Astrocyte (in vitro differentiated cells and primary cell): ENCODE measurements around the gene TM7SF2. TPM values are rescaled to one million over a fixed set of nuclear protein-coding genes. Genes with fewer than 3 reads are reported as not detected.

ENCODE experiments used
- DNase-seq: peaks from one replicate; pipeline ENCODE4 v3.0.0-alpha.2; 2010; ENCODE audit warnings: low read depth
- FAIRE-seq: peaks from 2 replicates; lab custom pipeline; 2011; peaks lifted over from hg19 to GRCh38; lab: Jason Lieb, UNC
- H2AFZ ChIP-seq: 2 replicates; pipeline ENCODE4 v1.6.0; 2012; ENCODE audit warnings: low read depth, low read length, inconsistent platforms
- H3K27ac ChIP-seq: 2 replicates; pipeline ENCODE4 v1.5.1; 2011; ENCODE audit warnings: low read depth, low read length, inconsistent platforms
- H3K27me3 ChIP-seq: 2 replicates; pipeline ENCODE4 v1.6.0; 2011; ENCODE audit warnings: low read length, inconsistent platforms; ENCODE audit not compliant: insufficient read depth
- H3K36me3 ChIP-seq: 2 replicates; pipeline ENCODE4 v1.5.1; 2011; ENCODE audit warnings: low read length, inconsistent platforms; ENCODE audit not compliant: insufficient read depth
- H3K4me1 ChIP-seq: 2 replicates; pipeline ENCODE4 v1.5.1; 2011; ENCODE audit warnings: low read length, inconsistent platforms; ENCODE audit not compliant: insufficient read depth
- H3K4me2 ChIP-seq: 2 replicates; pipeline ENCODE4 v1.6.0; 2012; ENCODE audit warnings: low read length, inconsistent platforms
- H3K4me3 ChIP-seq: 2 replicates; pipeline ENCODE4 v1.5.1; 2011; ENCODE audit warnings: low read depth, mild to moderate bottlenecking, low read length, inconsistent platforms; ENCODE audit not compliant: insufficient read depth
- H3K79me2 ChIP-seq: 2 replicates; pipeline ENCODE4 v1.6.0; 2012; ENCODE audit warnings: mild to moderate bottlenecking, low read length, inconsistent platforms; ENCODE audit not compliant: insufficient read depth
- H3K9ac ChIP-seq: 2 replicates; pipeline ENCODE4 v1.6.0; 2012; ENCODE audit warnings: mild to moderate bottlenecking, low read length, inconsistent platforms
- H3K9me3 ChIP-seq: 2 replicates; pipeline ENCODE4 v1.5.1; 2012; ENCODE audit warnings: low read depth, mild to moderate bottlenecking, low read length, inconsistent platforms; ENCODE audit not compliant: insufficient read depth
- H4K20me1 ChIP-seq: 2 replicates; pipeline ENCODE4 v1.6.0; 2012; ENCODE audit warnings: low read length, inconsistent platforms; ENCODE audit not compliant: insufficient read depth
- H3K27ac Mint-ChIP-seq: one replicate; pipeline ENCODE4 v1.8.0; 2021; ENCODE audit warnings: mild to moderate bottlenecking, mixed read lengths; ENCODE audit not compliant: unreplicated experiment
- H3K27me3 Mint-ChIP-seq: one replicate; pipeline ENCODE4 v1.8.0; 2021; ENCODE audit warnings: low read depth, mixed read lengths; ENCODE audit not compliant: unreplicated experiment
- H3K36me3 Mint-ChIP-seq: one replicate; pipeline ENCODE4 v1.8.0; 2021; ENCODE audit warnings: low read depth, mixed read lengths; ENCODE audit not compliant: unreplicated experiment
- H3K4me1 Mint-ChIP-seq: one replicate; pipeline ENCODE4 v1.8.0; 2021; ENCODE audit warnings: low read depth, mixed read lengths; ENCODE audit not compliant: unreplicated experiment
- H3K4me3 Mint-ChIP-seq: one replicate; pipeline ENCODE4 v1.8.0; 2021; ENCODE audit warnings: mild to moderate bottlenecking, moderate library complexity, mixed read lengths; ENCODE audit not compliant: unreplicated experiment
- H3K9me3 Mint-ChIP-seq: one replicate; pipeline ENCODE4 v1.8.0; 2021; ENCODE audit warnings: mild to moderate bottlenecking, mixed read lengths; ENCODE audit not compliant: unreplicated experiment
- CTCF ChIP-seq: IDR thresholded peaks from 2 replicates; pipeline ENCODE4 v1.5.1; 2011; ENCODE audit warnings: low read depth, mild to moderate bottlenecking, inconsistent platforms, low read length, moderate library complexity; ENCODE audit not compliant: insufficient read depth
- EZH2 ChIP-seq: IDR thresholded peaks from 2 replicates; pipeline ENCODE4 v1.6.1; 2012; ENCODE audit warnings: mild to moderate bottlenecking, low read length, inconsistent platforms; ENCODE audit not compliant: insufficient read depth
- total RNA-seq: library from RNA; stranded (reverse); gene quantifications from 2 replicates; pipeline ENCODE4 v1.2.1, GENCODE V29; 2021

The TM7SF2 gene
- total RNA-seq, 1 donor from 2014 or later: 23.9 TPM

DNA sequence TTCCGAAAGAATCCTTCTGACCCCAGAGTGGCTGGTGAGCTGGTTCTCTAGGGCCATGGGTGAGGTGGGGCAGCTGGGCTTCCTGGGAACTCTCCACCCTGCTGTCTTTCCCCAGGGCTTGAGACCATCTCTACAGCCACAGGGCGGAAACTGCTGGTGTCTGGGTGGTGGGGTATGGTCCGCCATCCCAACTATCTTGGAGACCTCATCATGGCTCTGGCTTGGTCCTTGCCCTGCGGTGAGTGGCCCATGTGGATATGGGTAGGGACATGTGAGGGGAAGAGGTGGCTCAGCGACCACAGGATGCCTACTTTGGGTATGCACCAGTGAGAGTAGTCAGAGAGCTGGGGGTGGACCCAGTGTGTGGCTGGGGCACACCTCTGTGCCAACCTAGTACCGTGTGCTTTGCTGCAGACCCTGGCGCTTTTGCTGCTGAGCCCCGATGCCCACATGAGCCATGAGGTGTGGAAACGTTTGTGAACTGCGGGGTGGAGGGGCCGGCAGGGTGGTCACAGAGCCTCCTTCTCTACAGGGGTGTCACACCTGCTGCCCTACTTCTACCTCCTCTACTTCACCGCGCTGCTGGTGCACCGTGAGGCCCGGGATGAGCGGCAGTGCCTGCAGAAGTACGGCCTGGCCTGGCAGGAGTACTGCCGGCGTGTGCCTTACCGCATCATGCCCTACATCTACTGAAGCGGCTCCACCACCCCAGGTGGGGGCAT lies 3.9 kb downstream of the TM7SF2 start:
- Histone ChIP-seq H3K27ac (no peak overlapping the region), H3K4me1 (peaks cover 34% of the 10 kb centered on the region), H3K79me2 (peaks cover 33% of the 10 kb centered on the region), H3K4me2 (peak overlapping the region; percentile 91), H3K9me3 (no peaks in the 10 kb centered on the region), H3K9ac (no peak overlapping the region), H2AFZ (no peak overlapping the region), H4K20me1 (peaks cover 25% of the 10 kb centered on the region), H3K4me3 (no peak overlapping the region), H3K27me3 (no peaks in the 10 kb centered on the region), H3K36me3 (peaks cover 9% of the 10 kb centered on the region)
- peaks cover 9% of the 10 kb centered on the region for H3K36me3 Mint-ChIP-seq
- H3K4me1 Mint-ChIP-seq: peaks cover 6% of the 10 kb centered on the region
- H3K4me3 Mint-ChIP-seq: peak overlapping the region; percentile 86
- H3K27me3 Mint-ChIP-seq: no peaks in the 10 kb centered on the region
- H3K27ac Mint-ChIP-seq: no peak overlapping the region
- DNase-seq (no peak), FAIRE-seq (no peak)
- no peak for TF ChIP-seq CTCF
- no peaks in the 10 kb centered on the region for H3K9me3 Mint-ChIP-seq

- Mint-ChIP-seq H3K9me3 (no peaks in the 10 kb centered on the region), H3K4me1 (peaks cover 12% of the 10 kb centered on the region), H3K27me3 (no peaks in the 10 kb centered on the region), H3K4me3 (peak overlapping the region; percentile 86), H3K27ac (peak overlapping the region; percentile 87), H3K36me3 (peaks cover 15% of the 10 kb centered on the region)
- DNase-seq: peak; percentile 73
- no peak for TF ChIP-seq EZH2
- TF ChIP-seq CTCF: no peak
- Histone ChIP-seq H3K27me3 (no peaks in the 10 kb centered on the region), H3K4me3 (peak overlapping the region; percentile 75), H3K36me3 (peaks cover 15% of the 10 kb centered on the region), H3K4me2 (peak overlapping the region; percentile 91), H3K79me2 (peaks cover 44% of the 10 kb centered on the region), H3K9me3 (no peaks in the 10 kb centered on the region), H3K9ac (peak overlapping the region; percentile 92), H2AFZ (peak overlapping the region; percentile 44), H4K20me1 (peaks cover 23% of the 10 kb centered on the region), H3K4me1 (peaks cover 38% of the 10 kb centered on the region), H3K27ac (peak overlapping the region; percentile 82)
- no peak for FAIRE-seq
Observed at GRCh38 chr11:65116370-65117205, 4.9 kb downstream of the TM7SF2 start.
